Measurements from ENCODE around the gene CCDC9.
A peak's percentile ranks its signal among the peaks of the same experiment; 100 is the strongest.
"Not testable (repeated sequence)": the region's sequence is repeated elsewhere in the genome, so short reads cannot be mapped to it uniquely, and the experiment has no call there.

The CCDC9 gene

DNA sequence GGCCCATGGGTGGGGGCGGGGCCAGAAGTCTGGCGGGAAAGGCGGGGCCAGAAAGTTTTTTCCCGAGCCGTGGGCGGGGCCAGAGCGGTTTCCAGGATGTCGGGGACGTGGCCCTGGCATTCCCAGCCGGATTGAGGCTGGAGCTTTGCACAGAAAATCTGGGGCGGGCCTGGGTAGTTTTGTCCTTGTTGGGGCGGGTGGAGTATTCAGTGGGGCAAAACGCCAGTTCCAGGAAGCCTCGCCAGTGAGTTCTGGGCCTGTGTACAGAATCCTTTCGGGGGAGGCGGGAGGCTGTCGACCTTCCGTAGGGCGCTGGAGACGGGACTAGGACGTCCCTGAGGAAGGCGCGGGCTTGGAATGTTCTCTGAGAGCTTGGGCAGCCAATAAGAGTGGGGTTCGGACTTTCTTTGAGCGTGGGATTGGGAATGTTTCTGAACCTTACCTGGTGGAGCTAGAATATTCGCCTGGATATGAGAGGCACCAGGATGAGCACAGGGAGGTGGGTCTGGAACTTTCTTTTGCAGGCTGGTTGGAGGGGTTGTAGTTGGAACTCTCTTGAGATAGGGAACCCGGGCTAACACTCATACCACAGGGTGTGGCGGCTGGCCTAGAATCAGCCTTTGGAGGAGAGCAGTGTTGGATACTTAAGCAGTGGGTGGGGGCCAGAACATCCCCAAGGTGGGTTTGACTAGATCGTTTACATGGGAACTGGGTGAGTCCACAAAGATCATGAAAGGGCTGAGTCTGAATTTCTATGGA lies 1.3 kb downstream of the CCDC9 start:
- WGBS (ENCODE audit: extremely low coverage, insufficient coverage, low lambda C conversion rate) = no CpG with 5 or more reads among the region's 29 CpGs

DNA sequence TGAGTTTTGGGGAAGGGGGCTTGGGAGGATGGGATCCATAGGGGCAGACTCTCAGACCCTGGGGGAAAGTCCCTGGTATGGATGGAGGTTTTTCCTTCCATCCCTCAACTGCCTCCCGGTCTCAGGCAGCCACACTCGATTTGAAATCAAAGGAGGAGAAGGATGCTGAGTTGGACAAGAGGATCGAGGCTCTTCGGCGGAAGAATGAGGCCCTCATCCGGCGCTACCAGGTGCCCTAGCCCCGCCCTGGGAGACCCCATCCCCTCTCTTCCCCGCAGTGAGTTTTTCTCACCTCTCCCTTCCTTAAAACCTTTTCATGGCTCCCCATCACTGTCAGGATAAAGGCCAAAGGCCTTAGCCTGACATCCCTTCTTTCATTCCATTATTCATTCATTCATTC lies 2.1 kb downstream of the CCDC9 start:
- no peak overlapping the region for H2AK5ac ChIP-seq (ENCODE audit: low read length)
- no peak overlapping the region for H3K23ac ChIP-seq (ENCODE audit: low read length)
- H2BK120ac ChIP-seq (ENCODE audit: low read depth, low read length) = no peak overlapping the region
- no peak overlapping the region for H3K27ac ChIP-seq (ENCODE audit: low read depth, low read length)
- H3K79me2 ChIP-seq (ENCODE audit: control insufficient read depth, insufficient read depth, low read length) = peaks cover 12% of the 10 kb centered on the region
- H3K36me3 ChIP-seq (ENCODE audit: control insufficient read depth, insufficient read depth, low read length) = peaks cover 7% of the 10 kb centered on the region
- peak overlapping the region; percentile 96 for H3K56ac ChIP-seq (ENCODE audit: low read length)
- H3K9ac ChIP-seq (ENCODE audit: low read length) = peak overlapping the region; percentile 96
- H3K18ac ChIP-seq (ENCODE audit: low read length) = no peak overlapping the region
- H3K4me2 ChIP-seq (ENCODE audit: low read length) = no peak overlapping the region
- H3K4ac ChIP-seq (ENCODE audit: low read depth, low read length) = no peak overlapping the region
- H4K8ac ChIP-seq (ENCODE audit: low read depth, low read length) = no peak overlapping the region
- no peak overlapping the region for H3K4me3 ChIP-seq (ENCODE audit: low read length)
- no peak overlapping the region for H4K5ac ChIP-seq (ENCODE audit: low read length)
- peaks cover 23% of the 10 kb centered on the region for H3K79me1 ChIP-seq (ENCODE audit: low read length)
- H3K4me1 ChIP-seq (ENCODE audit: control insufficient read depth, low read depth, low read length) = peaks cover 2% of the 10 kb centered on the region
- no peak overlapping the region for H2BK5ac ChIP-seq (ENCODE audit: low read length)
- no peaks in the 10 kb centered on the region for H3K27me3 ChIP-seq (ENCODE audit: insufficient read depth, low read length, poor library complexity)
- WGBS (ENCODE audit: extremely low coverage, insufficient coverage, low lambda C conversion rate) = no CpG with 5 or more reads among the region's 9 CpGs
- DNase-seq = no peak
- H2BK15ac ChIP-seq (replicated peaks; ENCODE audit: low read depth) = no peak overlapping the region

More for the DNA sequence above, 1.3 kb downstream of the CCDC9 start:
- Histone ChIP-seq H3K23ac (ENCODE audit: low read length) (peak overlapping the region; percentile 94), H2AK5ac (ENCODE audit: low read length) (peak overlapping the region; percentile 59), H2BK120ac (ENCODE audit: low read depth, low read length) (no peak overlapping the region), H3K27me3 (ENCODE audit: insufficient read depth, low read length, poor library complexity) (no peaks in the 10 kb centered on the region), H3K4me1 (ENCODE audit: control insufficient read depth, low read depth, low read length) (peaks cover 2% of the 10 kb centered on the region), H3K27ac (ENCODE audit: low read depth, low read length) (peak overlapping the region; percentile 71), H3K79me2 (ENCODE audit: control insufficient read depth, insufficient read depth, low read length) (peaks cover 12% of the 10 kb centered on the region), H4K5ac (ENCODE audit: low read length) (no peak overlapping the region), H2BK5ac (ENCODE audit: low read length) (peak overlapping the region; percentile 88), H3K36me3 (ENCODE audit: control insufficient read depth, insufficient read depth, low read length) (peaks cover 7% of the 10 kb centered on the region), H3K18ac (ENCODE audit: low read length) (peak overlapping the region; percentile 78), H3K9ac (ENCODE audit: low read length) (peak overlapping the region; percentile 96), H4K8ac (ENCODE audit: low read depth, low read length) (no peak overlapping the region), H3K56ac (ENCODE audit: low read length) (peak overlapping the region; percentile 96), H3K4me2 (ENCODE audit: low read length) (peak overlapping the region; percentile 97), H3K4me3 (ENCODE audit: low read length) (peak overlapping the region; percentile 65), H2BK15ac (replicated peaks; ENCODE audit: low read depth) (no peak overlapping the region), H3K79me1 (ENCODE audit: low read length) (peaks cover 23% of the 10 kb centered on the region), H3K4ac (ENCODE audit: low read depth, low read length) (no peak overlapping the region)
- DNase-seq = peak; percentile 88

DNA sequence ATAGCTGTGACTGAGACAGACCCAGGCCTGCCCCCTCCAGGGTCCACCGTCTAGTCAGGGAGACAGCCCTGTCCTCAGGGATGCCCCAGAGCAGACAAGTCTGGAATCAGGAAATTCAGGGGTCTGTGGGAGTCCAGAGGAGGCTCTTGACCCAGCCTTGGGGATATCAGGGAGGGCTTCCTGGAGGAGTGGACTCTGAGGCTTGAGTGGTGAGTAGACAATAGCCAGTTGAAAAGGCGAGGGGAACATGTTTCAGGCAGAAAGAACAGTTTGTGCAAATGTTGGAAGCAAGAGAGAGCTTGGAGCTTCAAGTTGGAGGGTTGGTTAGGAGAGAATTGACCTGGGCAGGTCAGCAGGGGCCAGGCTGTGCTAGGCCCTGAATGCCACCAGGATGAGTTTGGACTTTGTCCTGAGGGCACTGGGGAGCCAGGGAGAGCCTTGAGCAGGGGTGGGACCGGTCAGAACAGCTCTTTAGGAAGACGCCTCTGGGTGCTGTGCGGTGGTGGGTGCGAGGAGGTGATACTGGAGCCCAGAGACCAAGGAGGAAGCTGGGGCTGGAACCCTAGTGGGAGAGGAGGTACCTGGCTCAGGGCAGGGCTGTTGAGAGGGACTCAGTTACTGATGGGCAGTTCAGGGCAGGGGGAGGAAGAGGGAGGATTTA lies 2.7 kb downstream of the CCDC9 start:
- H3K9ac ChIP-seq (ENCODE audit: low read length) = no peak overlapping the region
- H2BK120ac ChIP-seq (ENCODE audit: low read depth, low read length) = no peak overlapping the region
- H3K79me2 ChIP-seq (ENCODE audit: control insufficient read depth, insufficient read depth, low read length) = peaks cover 12% of the 10 kb centered on the region
- H3K27ac ChIP-seq (ENCODE audit: low read depth, low read length) = no peak overlapping the region
- no peak overlapping the region for H2BK5ac ChIP-seq (ENCODE audit: low read length)
- H3K23ac ChIP-seq (ENCODE audit: low read length) = no peak overlapping the region
- H3K56ac ChIP-seq (ENCODE audit: low read length) = peak overlapping the region; percentile 96
- no CpG with 5 or more reads among the region's 6 CpGs for WGBS (ENCODE audit: extremely low coverage, insufficient coverage, low lambda C conversion rate)
- H3K4me1 ChIP-seq (ENCODE audit: control insufficient read depth, low read depth, low read length) = peaks cover 2% of the 10 kb centered on the region
- H4K5ac ChIP-seq (ENCODE audit: low read length) = no peak overlapping the region
- no peak overlapping the region for H4K8ac ChIP-seq (ENCODE audit: low read depth, low read length)
- no peak for DNase-seq
- no peak overlapping the region for H3K18ac ChIP-seq (ENCODE audit: low read length)
- no peak overlapping the region for H3K4me2 ChIP-seq (ENCODE audit: low read length)
- H2AK5ac ChIP-seq (ENCODE audit: low read length) = no peak overlapping the region
- no peak overlapping the region for H3K4ac ChIP-seq (ENCODE audit: low read depth, low read length)
- peaks cover 7% of the 10 kb centered on the region for H3K36me3 ChIP-seq (ENCODE audit: control insufficient read depth, insufficient read depth, low read length)
- H3K27me3 ChIP-seq (ENCODE audit: insufficient read depth, low read length, poor library complexity) = no peaks in the 10 kb centered on the region
- H3K4me3 ChIP-seq (ENCODE audit: low read length) = no peak overlapping the region
- H2BK15ac ChIP-seq (replicated peaks; ENCODE audit: low read depth) = no peak overlapping the region
- H3K79me1 ChIP-seq (ENCODE audit: low read length) = peaks cover 23% of the 10 kb centered on the region

DNA sequence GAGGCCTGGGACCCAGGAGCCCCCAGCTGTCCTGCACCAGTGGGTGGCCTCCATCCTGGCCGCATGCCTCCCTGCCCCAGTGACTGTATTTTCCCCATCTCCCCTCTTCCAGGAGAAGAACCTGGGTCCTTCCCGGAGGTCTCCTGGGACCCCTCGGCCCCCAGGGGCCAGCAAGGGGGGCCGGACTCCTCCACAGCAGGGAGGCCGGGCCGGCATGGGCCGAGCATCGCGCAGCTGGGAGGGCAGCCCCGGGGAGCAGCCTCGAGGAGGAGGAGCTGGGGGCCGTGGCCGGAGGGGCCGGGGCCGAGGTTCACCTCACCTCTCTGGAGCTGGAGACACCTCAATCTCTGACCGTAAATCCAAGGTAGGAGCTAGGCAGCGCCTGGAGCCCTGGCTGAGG lies 4.2 kb downstream of the CCDC9 start:
- H3K23ac ChIP-seq (ENCODE audit: low read length) = no peak overlapping the region
- no peak overlapping the region for H2BK5ac ChIP-seq (ENCODE audit: low read length)
- no peak overlapping the region for H2AK5ac ChIP-seq (ENCODE audit: low read length)
- no peak overlapping the region for H2BK120ac ChIP-seq (ENCODE audit: low read depth, low read length)
- H4K5ac ChIP-seq (ENCODE audit: low read length) = no peak overlapping the region
- no peak overlapping the region for H3K56ac ChIP-seq (ENCODE audit: low read length)
- no peak overlapping the region for H3K9ac ChIP-seq (ENCODE audit: low read length)
- H3K4me3 ChIP-seq (ENCODE audit: low read length) = no peak overlapping the region
- H3K27ac ChIP-seq (ENCODE audit: low read depth, low read length) = no peak overlapping the region
- no peaks in the 10 kb centered on the region for H3K27me3 ChIP-seq (ENCODE audit: insufficient read depth, low read length, poor library complexity)
- H3K4me1 ChIP-seq (ENCODE audit: control insufficient read depth, low read depth, low read length) = peaks cover 2% of the 10 kb centered on the region
- H2BK15ac ChIP-seq (replicated peaks; ENCODE audit: low read depth) = no peak overlapping the region
- peaks cover 9% of the 10 kb centered on the region for H3K36me3 ChIP-seq (ENCODE audit: control insufficient read depth, insufficient read depth, low read length)
- WGBS (ENCODE audit: extremely low coverage, insufficient coverage, low lambda C conversion rate) = no CpG with 5 or more reads among the region's 17 CpGs
- H3K18ac ChIP-seq (ENCODE audit: low read length) = no peak overlapping the region
- DNase-seq = no peak
- H3K79me1 ChIP-seq (ENCODE audit: low read length) = peaks cover 23% of the 10 kb centered on the region
- H3K4me2 ChIP-seq (ENCODE audit: low read length) = no peak overlapping the region
- H4K8ac ChIP-seq (ENCODE audit: low read depth, low read length) = no peak overlapping the region
- peaks cover 12% of the 10 kb centered on the region for H3K79me2 ChIP-seq (ENCODE audit: control insufficient read depth, insufficient read depth, low read length)
- H3K4ac ChIP-seq (ENCODE audit: low read depth, low read length) = no peak overlapping the region

- WGBS (ENCODE audit: extremely low coverage, insufficient coverage, low lambda C conversion rate) = no CpG with 5 or more reads among the region's 14 CpGs
- H2AK5ac ChIP-seq (ENCODE audit: low read length); H4K5ac ChIP-seq (ENCODE audit: low read length); H3K36me3 ChIP-seq (ENCODE audit: control insufficient read depth, insufficient read depth, low read length); H3K18ac ChIP-seq (ENCODE audit: low read length); H3K27ac ChIP-seq (ENCODE audit: low read depth, low read length); H3K4ac ChIP-seq (ENCODE audit: low read depth, low read length); H3K23ac ChIP-seq (ENCODE audit: low read length); H2BK5ac ChIP-seq (ENCODE audit: low read length); H2BK120ac ChIP-seq (ENCODE audit: low read depth, low read length); H3K9ac ChIP-seq (ENCODE audit: low read length); H4K8ac ChIP-seq (ENCODE audit: low read depth, low read length); H3K4me3 ChIP-seq (ENCODE audit: low read length); DNase-seq; H3K4me2 ChIP-seq (ENCODE audit: low read length); H3K27me3 ChIP-seq (ENCODE audit: insufficient read depth, low read length, poor library complexity); H3K56ac ChIP-seq (ENCODE audit: low read length); H3K4me1 ChIP-seq (ENCODE audit: control insufficient read depth, low read depth, low read length); H2BK15ac ChIP-seq (replicated peaks; ENCODE audit: low read depth): not testable (repeated sequence)
- H3K79me2 ChIP-seq (ENCODE audit: control insufficient read depth, insufficient read depth, low read length) = peaks cover 12% of the 10 kb centered on the region
- peaks cover 23% of the 10 kb centered on the region for H3K79me1 ChIP-seq (ENCODE audit: low read length)
Measured at GRCh38 chr19:47261946-47262793, 5.8 kb downstream of the CCDC9 start.

All from mesendoderm (in vitro differentiated cells).